MM.1S (cell line): Measurements from ENCODE around the gene PLXNB1.

ENCODE experiments used
- DNase-seq: peaks from one replicate; pipeline ENCODE4 v3.0.0-alpha.2; 2015
- H2AFZ ChIP-seq: fragments of 300-600 bp; sonication (generic); 2 replicates; pipeline ENCODE4 v1.6.0; 2016; ENCODE audit warnings: antibody characterized with exemption, low read length
- H3F3A ChIP-seq: fragments of 300-600 bp; sonication (generic); 2 replicates; pipeline ENCODE4 v1.6.1; 2016; ENCODE audit warnings: mild to moderate bottlenecking, antibody characterized with exemption, low read length, moderate library complexity, mixed read lengths; ENCODE audit not compliant: insufficient read depth
- H3K27ac ChIP-seq: fragments of 300-600 bp; sonication (generic); 2 replicates; pipeline ENCODE4 v1.5.1; 2016; ENCODE audit warnings: mild to moderate bottlenecking, low read length
- H3K27me3 ChIP-seq: fragments of 300-600 bp; sonication (generic); replicated peaks from 2 replicates; pipeline ENCODE4 v1.6.0; 2016; ENCODE audit warnings: low read length; ENCODE audit not compliant: insufficient read depth
- H3K36me3 ChIP-seq: fragments of 300-600 bp; sonication (generic); replicated peaks from 2 replicates; pipeline ENCODE4 v1.6.1; 2016; ENCODE audit warnings: mild to moderate bottlenecking, low read length, mixed read lengths; ENCODE audit not compliant: insufficient read depth
- H3K4me1 ChIP-seq: fragments of 300-600 bp; sonication (generic); 2 replicates; pipeline ENCODE4 v1.6.1; 2016; ENCODE audit warnings: low read length, mixed read lengths
- H3K4me2 ChIP-seq: fragments of 300-600 bp; sonication (generic); 2 replicates; pipeline ENCODE4 v1.6.0; 2016; ENCODE audit warnings: low read depth, low read length
- H3K4me3 ChIP-seq: fragments of 300-600 bp; sonication (generic); 2 replicates; pipeline ENCODE4 v1.5.1; 2016; ENCODE audit warnings: low read length, mixed read lengths
- H3K79me2 ChIP-seq: fragments of 300-600 bp; sonication (generic); 2 replicates; pipeline ENCODE4 v1.6.1; 2016; ENCODE audit warnings: mixed run types, low read length, mixed read lengths
- H3K9ac ChIP-seq: fragments of 300-600 bp; sonication (generic); 2 replicates; pipeline ENCODE4 v1.6.1; 2016; ENCODE audit warnings: low read length, mixed read lengths
- H3K9me2 ChIP-seq: fragments of 300-600 bp; sonication (generic); replicated peaks from 2 replicates; pipeline ENCODE4 v1.6.1; 2016; ENCODE audit warnings: mild to moderate bottlenecking, low read length, mixed read lengths; ENCODE audit not compliant: insufficient read depth
- H3K9me3 ChIP-seq: fragments of 300-600 bp; sonication (generic); replicated peaks from 2 replicates; pipeline ENCODE4 v1.6.1; 2016; ENCODE audit warnings: mild to moderate bottlenecking, low read length, mixed read lengths; ENCODE audit not compliant: insufficient read depth
- H4K20me1 ChIP-seq: fragments of 300-600 bp; sonication (generic); 2 replicates; pipeline ENCODE4 v1.6.1; 2016; ENCODE audit warnings: mild to moderate bottlenecking, low read length, moderate library complexity, mixed read lengths; ENCODE audit not compliant: insufficient read depth
- EZH2 ChIP-seq: fragments of 300-600 bp; sonication (generic); optimal IDR thresholded peaks from 2 replicates; pipeline ENCODE3; 2017; ENCODE audit warnings: low read depth, mild to moderate bottlenecking, antibody characterized with exemption, low read length, mixed read lengths
- EZH2phosphoT487 ChIP-seq: fragments of 300-600 bp; sonication (generic); IDR thresholded peaks from 2 replicates; pipeline ENCODE4 v1.6.1; 2018; ENCODE audit warnings: antibody characterized with exemption, low read length
- TF ChIP-seq, protein P1 (sequence below): fragments of 300-600 bp; sonication (generic); IDR thresholded peaks from 2 replicates; pipeline ENCODE4 v1.5.1; 2016; ENCODE audit warnings: antibody characterized with exemption, low read length, mixed read lengths

The PLXNB1 gene

GRCh38 chr3:48425281-48425812, 4.5 kb downstream of the PLXNB1 start:
- Histone ChIP-seq H3K9ac (no peak overlapping the region), H3K9me2 (no peaks in the 10 kb centered on the region), H3K4me3 (no peak overlapping the region), H3K27ac (no peak overlapping the region), H3K4me1 (no peaks in the 10 kb centered on the region), H3K79me2 (no peaks in the 10 kb centered on the region), H4K20me1 (no peaks in the 10 kb centered on the region), H3K27me3 (peaks cover 41% of the 10 kb centered on the region), H3K9me3 (no peaks in the 10 kb centered on the region), H3K4me2 (no peak overlapping the region), H3F3A (peaks cover 5% of the 10 kb centered on the region), H2AFZ (no peak overlapping the region), H3K36me3 (no peaks in the 10 kb centered on the region)
- no peak for DNase-seq
- TF ChIP-seq EZH2phosphoT487, result no peak
- TF ChIP-seq EZH2, result no peak
- TF ChIP-seq, protein P1, sequence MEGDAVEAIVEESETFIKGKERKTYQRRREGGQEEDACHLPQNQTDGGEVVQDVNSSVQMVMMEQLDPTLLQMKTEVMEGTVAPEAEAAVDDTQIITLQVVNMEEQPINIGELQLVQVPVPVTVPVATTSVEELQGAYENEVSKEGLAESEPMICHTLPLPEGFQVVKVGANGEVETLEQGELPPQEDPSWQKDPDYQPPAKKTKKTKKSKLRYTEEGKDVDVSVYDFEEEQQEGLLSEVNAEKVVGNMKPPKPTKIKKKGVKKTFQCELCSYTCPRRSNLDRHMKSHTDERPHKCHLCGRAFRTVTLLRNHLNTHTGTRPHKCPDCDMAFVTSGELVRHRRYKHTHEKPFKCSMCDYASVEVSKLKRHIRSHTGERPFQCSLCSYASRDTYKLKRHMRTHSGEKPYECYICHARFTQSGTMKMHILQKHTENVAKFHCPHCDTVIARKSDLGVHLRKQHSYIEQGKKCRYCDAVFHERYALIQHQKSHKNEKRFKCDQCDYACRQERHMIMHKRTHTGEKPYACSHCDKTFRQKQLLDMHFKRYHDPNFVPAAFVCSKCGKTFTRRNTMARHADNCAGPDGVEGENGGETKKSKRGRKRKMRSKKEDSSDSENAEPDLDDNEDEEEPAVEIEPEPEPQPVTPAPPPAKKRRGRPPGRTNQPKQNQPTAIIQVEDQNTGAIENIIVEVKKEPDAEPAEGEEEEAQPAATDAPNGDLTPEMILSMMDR, result no peak

- Histone ChIP-seq H3F3A (no peaks in the 10 kb centered on the region), H2AFZ (no peak overlapping the region), H3K9me2 (no peaks in the 10 kb centered on the region), H3K4me2 (no peak overlapping the region), H3K27ac (no peak overlapping the region), H3K36me3 (no peaks in the 10 kb centered on the region), H3K27me3 (peaks cover 45% of the 10 kb centered on the region), H3K9me3 (no peaks in the 10 kb centered on the region), H3K4me3 (no peak overlapping the region), H4K20me1 (no peaks in the 10 kb centered on the region), H3K79me2 (no peaks in the 10 kb centered on the region), H3K9ac (no peak overlapping the region), H3K4me1 (no peaks in the 10 kb centered on the region)
- no peak for DNase-seq
- no peak for TF ChIP-seq EZH2phosphoT487
- no peak for TF ChIP-seq EZH2
- TF ChIP-seq, protein P1, result no peak
Measured at GRCh38 chr3:48423883-48424695, 5.8 kb downstream of the PLXNB1 start.

GRCh38 chr3:48423241-48423882, 6.5 kb downstream of the PLXNB1 start:
- H3K79me2 ChIP-seq, result no peaks in the 10 kb centered on the region

More at GRCh38 chr3:48423241-48423882, 6.5 kb downstream of the PLXNB1 start:
- no peak overlapping the region for H3K4me2 ChIP-seq
- no peaks in the 10 kb centered on the region for H3K9me2 ChIP-seq
- H3K36me3 ChIP-seq, result no peaks in the 10 kb centered on the region
- H3K4me3 ChIP-seq, result no peak overlapping the region
- no peaks in the 10 kb centered on the region for H3K4me1 ChIP-seq
- TF ChIP-seq, protein P1, result no peak
- TF ChIP-seq EZH2phosphoT487 (no peak), EZH2 (no peak)
- no peaks in the 10 kb centered on the region for H4K20me1 ChIP-seq
- H3K9ac ChIP-seq, result no peak overlapping the region
- H3K9me3 ChIP-seq, result no peaks in the 10 kb centered on the region
- no peak for DNase-seq
- no peak overlapping the region for H3K27ac ChIP-seq
- H2AFZ ChIP-seq, result no peak overlapping the region
- peaks cover 48% of the 10 kb centered on the region for H3K27me3 ChIP-seq
- no peaks in the 10 kb centered on the region for H3F3A ChIP-seq
